Right lobe of liver (tissue), 4 donors: ENCODE measurements around the gene NUP88.

Source experiments
- CTCF ChIP-seq, 4 donors: fragments of 200-600 bp in 3 of 4; fragments of 450-650 bp in 1 of 4; IDR thresholded peaks; one replicate each; pipeline versions ENCODE4 v1.5.1 to v1.8.0; 2016 to 2022; ENCODE audit warnings: antibody characterized with exemption in 4 of 4, mild to moderate bottlenecking in 2 of 4
- POLR2A ChIP-seq: fragments of 450-650 bp; IDR thresholded peaks from one replicate; pipeline ENCODE4 v1.6.1; 2017; ENCODE audit warnings: antibody characterized with exemption, mild to moderate bottlenecking
- donor health status: DM: no; HTN: no; CAD: no.
- donor health status: DM: no; HTN: no; CAD: no.
- donor health status: DM: no; HTN: yes; CAD: no.

DNA sequence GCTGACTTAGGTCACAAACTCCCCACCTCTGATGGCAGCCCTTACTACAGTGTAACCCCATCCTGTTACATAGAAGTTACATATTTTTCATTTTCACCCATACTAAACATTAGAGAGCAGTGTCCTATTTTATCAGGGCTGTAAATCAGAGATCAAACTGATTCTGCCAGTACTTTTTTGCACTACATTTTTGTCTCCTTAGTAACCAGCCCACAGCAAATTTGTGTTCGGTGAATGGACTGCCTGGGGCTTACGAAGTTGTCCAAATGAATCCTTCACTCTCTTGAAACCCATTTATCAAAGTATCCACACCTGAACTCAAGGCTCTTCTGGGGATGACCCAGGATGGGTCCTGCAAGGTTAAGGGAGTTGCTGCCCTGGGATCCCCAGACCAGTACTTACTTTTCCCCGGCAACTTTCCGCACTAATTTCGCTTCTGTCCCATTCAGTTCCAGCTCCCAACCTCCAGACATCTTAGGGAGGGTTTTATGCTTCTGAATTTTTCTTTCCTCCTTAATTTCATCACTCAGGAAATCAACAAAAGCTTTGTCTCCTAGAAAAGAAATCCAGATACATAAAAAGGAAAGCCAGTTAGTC, 18.4 kb upstream of the NUP88 start:
- no peak for TF ChIP-seq CTCF (IDR thresholded peaks at IDR 0.05)
- TF ChIP-seq POLR2A, result no peak
